KMS-11 (cell line): ENCODE data around the gene NAGS.

Experiments
- H2AFZ ChIP-seq: fragments of 200-600 bp; sonication (generic); 2 replicates; pipeline ENCODE4 v1.6.1; 2016; ENCODE audit warnings: antibody characterized with exemption, mixed run types, low read depth
- H3K27ac ChIP-seq: fragments of 200-600 bp; sonication (generic); 2 replicates; pipeline ENCODE4 v1.6.1; 2016; ENCODE audit warnings: mild to moderate bottlenecking, mixed run types
- H3K27me3 ChIP-seq: fragments of 200-600 bp; sonication (generic); 2 replicates; pipeline ENCODE4 v1.6.1; 2017; ENCODE audit warnings: mild to moderate bottlenecking, low read depth, mixed run types, moderate library complexity; ENCODE audit not compliant: insufficient read depth
- H3K36me3 ChIP-seq: fragments of 200-600 bp; sonication (generic); 2 replicates; pipeline ENCODE4 v1.6.1; 2017; ENCODE audit warnings: mild to moderate bottlenecking, mixed run types; ENCODE audit not compliant: insufficient read depth
- H3K4me1 ChIP-seq: fragments of 200-600 bp; sonication (generic); 2 replicates; pipeline ENCODE4 v1.6.1; 2016; ENCODE audit warnings: mild to moderate bottlenecking, low read depth, mixed run types; ENCODE audit not compliant: poor library complexity, severe bottlenecking
- H3K4me2 ChIP-seq: fragments of 200-600 bp; sonication (generic); 2 replicates; pipeline ENCODE4 v1.7.0; 2016; ENCODE audit warnings: mild to moderate bottlenecking, mixed run types
- H3K4me3 ChIP-seq: fragments of 200-600 bp; sonication (generic); IDR thresholded peaks from 2 replicates; pipeline ENCODE4 v1.6.1; 2017; ENCODE audit warnings: low read depth, low read length, mixed read lengths; ENCODE audit not compliant: insufficient read depth
- H3K79me2 ChIP-seq: fragments of 200-600 bp; sonication (generic); 2 replicates; pipeline ENCODE4 v1.6.1; 2016; ENCODE audit warnings: low read depth, mixed run types; ENCODE audit not compliant: insufficient read depth
- H3K9ac ChIP-seq: fragments of 200-600 bp; sonication (generic); 2 replicates; pipeline ENCODE4 v1.6.1; 2016; ENCODE audit warnings: mild to moderate bottlenecking, mixed run types
- H4K20me1 ChIP-seq: fragments of 200-600 bp; sonication (generic); 2 replicates; pipeline ENCODE4 v1.6.1; 2016; ENCODE audit warnings: mild to moderate bottlenecking, mixed run types; ENCODE audit not compliant: insufficient read depth
- CTCF ChIP-seq: fragments of 200-600 bp; sonication (generic); conservative IDR thresholded peaks from 2 replicates; pipeline ENCODE4 v1.6.1; 2017; ENCODE audit warnings: low read depth, mild to moderate bottlenecking, antibody characterized with exemption, low read length, moderate library complexity, mixed read lengths

NAGS gene

GRCh38 chr17:44001461-44001920 lies 2.9 kb upstream of the NAGS start:
- Histone ChIP-seq H3K4me3 (no peak overlapping the region), H3K36me3 (no peaks in the 10 kb centered on the region), H3K79me2 (no peaks in the 10 kb centered on the region), H3K4me2 (no peak overlapping the region), H3K4me1 (peaks cover 4% of the 10 kb centered on the region), H2AFZ (no peak overlapping the region), H3K27ac (no peak overlapping the region), H3K27me3 (peaks cover 9% of the 10 kb centered on the region), H4K20me1 (no peaks in the 10 kb centered on the region), H3K9ac (no peak overlapping the region)
- TF ChIP-seq CTCF, result no peak

- Histone ChIP-seq H2AFZ (no peak overlapping the region), H4K20me1 (no peaks in the 10 kb centered on the region), H3K36me3 (no peaks in the 10 kb centered on the region), H3K4me2 (no peak overlapping the region), H3K27ac (no peak overlapping the region), H3K27me3 (peaks cover 9% of the 10 kb centered on the region), H3K4me1 (peaks cover 4% of the 10 kb centered on the region), H3K79me2 (no peaks in the 10 kb centered on the region), H3K9ac (no peak overlapping the region), H3K4me3 (no peak overlapping the region)
- TF ChIP-seq CTCF, result no peak
Observed at GRCh38 chr17:44002141-44002848, 2.1 kb upstream of the NAGS start.

DNA sequence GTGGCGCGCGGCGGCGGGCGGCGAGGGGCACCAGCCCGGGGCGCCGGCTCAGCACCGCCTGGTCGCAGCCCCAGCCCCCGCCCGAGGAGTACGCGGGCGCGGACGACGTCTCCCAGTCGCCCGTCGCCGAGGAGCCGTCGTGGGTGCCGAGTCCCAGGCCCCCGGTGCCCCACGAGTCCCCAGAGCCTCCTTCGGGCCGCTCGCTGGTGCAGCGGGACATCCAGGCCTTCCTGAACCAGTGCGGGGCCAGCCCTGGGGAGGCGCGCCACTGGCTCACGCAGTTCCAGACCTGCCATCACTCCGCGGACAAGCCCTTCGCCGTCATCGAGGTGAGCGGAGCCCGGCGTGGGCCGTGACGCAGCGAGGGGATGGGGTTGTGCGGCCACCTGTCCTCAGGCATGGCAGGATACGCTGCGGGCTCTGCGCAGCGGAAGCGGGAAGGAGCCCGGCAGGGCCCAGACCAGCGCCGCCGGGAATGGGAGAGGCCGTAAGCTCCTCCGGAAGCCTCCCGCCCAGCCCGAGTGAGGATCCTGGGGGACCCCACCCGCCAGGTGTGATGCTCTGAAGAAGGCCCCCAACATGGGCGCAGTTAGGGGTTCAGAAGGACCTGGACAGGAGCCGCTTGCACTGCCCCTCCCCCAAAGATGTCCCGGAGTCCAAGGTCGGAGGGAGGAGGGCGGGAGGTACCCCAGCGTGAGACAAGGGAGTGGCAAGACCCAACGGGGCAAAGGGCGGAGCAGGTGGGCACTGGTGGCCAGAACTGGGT lies 522 bp downstream of the NAGS start:
- Histone ChIP-seq H2AFZ (no peak overlapping the region), H3K9ac (no peak overlapping the region), H3K36me3 (no peaks in the 10 kb centered on the region), H3K4me2 (no peak overlapping the region), H3K27ac (no peak overlapping the region), H3K27me3 (peaks cover 9% of the 10 kb centered on the region), H4K20me1 (no peaks in the 10 kb centered on the region), H3K4me1 (peaks cover 15% of the 10 kb centered on the region), H3K79me2 (no peaks in the 10 kb centered on the region), H3K4me3 (no peak overlapping the region)
- no peak for TF ChIP-seq CTCF

DNA sequence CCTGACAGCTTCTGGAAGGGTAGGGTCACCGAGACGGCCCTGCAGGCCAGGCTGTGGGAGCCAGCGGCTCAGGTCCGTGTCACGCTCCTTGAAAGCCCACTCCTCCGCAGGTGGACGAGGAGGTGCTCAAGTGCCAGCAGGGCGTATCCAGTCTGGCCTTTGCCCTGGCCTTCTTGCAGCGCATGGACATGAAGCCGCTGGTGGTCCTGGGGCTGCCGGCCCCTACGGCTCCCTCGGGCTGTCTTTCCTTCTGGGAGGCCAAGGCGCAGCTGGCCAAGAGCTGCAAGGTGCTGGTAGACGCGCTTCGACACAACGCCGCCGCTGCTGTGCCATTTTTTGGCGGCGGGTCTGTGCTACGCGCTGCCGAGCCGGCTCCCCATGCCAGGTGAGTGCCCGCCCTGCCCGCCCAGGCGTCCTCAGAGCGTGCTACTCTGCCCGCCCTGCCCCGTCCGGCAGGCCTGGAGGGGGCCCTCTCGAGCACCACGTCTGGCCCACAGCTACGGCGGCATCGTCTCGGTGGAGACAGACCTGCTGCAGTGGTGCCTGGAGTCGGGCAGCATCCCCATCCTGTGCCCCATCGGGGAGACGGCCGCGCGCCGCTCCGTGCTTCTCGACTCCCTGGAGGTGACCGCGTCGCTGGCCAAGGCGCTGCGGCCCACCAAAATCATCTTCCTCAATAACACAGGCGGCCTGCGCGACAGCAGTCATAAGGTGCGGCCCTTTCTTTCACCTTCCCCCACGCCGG lies 1.3 kb downstream of the NAGS start:
- Histone ChIP-seq H3K27ac (no peak overlapping the region), H3K27me3 (peaks cover 9% of the 10 kb centered on the region)

More for the DNA sequence above, 1.3 kb downstream of the NAGS start:
- Histone ChIP-seq H3K36me3 (no peaks in the 10 kb centered on the region), H3K4me3 (no peak overlapping the region), H3K79me2 (no peaks in the 10 kb centered on the region), H4K20me1 (no peaks in the 10 kb centered on the region), H2AFZ (peak overlapping the region; percentile 98; the same call in 1 of the 2 replicates), H3K4me2 (peak overlapping the region; percentile 97), H3K9ac (no peak overlapping the region), H3K4me1 (peaks cover 18% of the 10 kb centered on the region)
- no peak for TF ChIP-seq CTCF
